GM23338 (cell line): ENCODE measurements around the gene ARL6. TPM values are rescaled to one million over a fixed set of nuclear protein-coding genes. Genes with fewer than 3 reads are reported as not detected.

Source experiments
- ATAC-seq: fragments of 200-7000 bp; cut with Tn5 transposase; 3 replicates; pipeline ENCODE4 v1.9.1; 2020
- DNase-seq: peaks from one replicate; pipeline ENCODE4 v3.0.0-alpha.2; 2015; ENCODE audit warnings: low spot score
- H2AFZ ChIP-seq: fragments of 200-600 bp; sonication (generic); 2 replicates; pipeline ENCODE4 v1.8.0; 2016; ENCODE audit warnings: antibody characterized with exemption, mild to moderate bottlenecking, moderate library complexity
- H3F3A ChIP-seq: fragments of 200-600 bp; sonication (generic); replicated peaks from 2 replicates; pipeline ENCODE4 v1.8.0; 2017; ENCODE audit warnings: antibody characterized with exemption, mixed run types, low read depth
- H3K27ac ChIP-seq: fragments of 200-600 bp; sonication (generic); 2 replicates; pipeline ENCODE4 v1.6.1; 2016; ENCODE audit warnings: low read depth
- H3K27me3 ChIP-seq: fragments of 200-600 bp; sonication (generic); 2 replicates; pipeline ENCODE4 v1.8.0; 2016; ENCODE audit warnings: mild to moderate bottlenecking, mixed run types, moderate library complexity; ENCODE audit not compliant: insufficient read depth
- H3K36me3 ChIP-seq: fragments of 200-600 bp; sonication (generic); 2 replicates; pipeline ENCODE4 v1.8.0; 2016; ENCODE audit warnings: mild to moderate bottlenecking; ENCODE audit not compliant: insufficient read depth
- H3K4me1 ChIP-seq: fragments of 200-600 bp; sonication (generic); 2 replicates; pipeline ENCODE4 v1.8.0; 2016; ENCODE audit warnings: mild to moderate bottlenecking, moderate library complexity; ENCODE audit not compliant: insufficient read depth
- H3K4me2 ChIP-seq: fragments of 200-600 bp; sonication (generic); 2 replicates; pipeline ENCODE4 v1.7.1; 2017; ENCODE audit warnings: mixed run types
- H3K4me3 ChIP-seq: fragments of 200-600 bp; sonication (generic); 2 replicates; pipeline ENCODE4 v1.6.1; 2016; ENCODE audit warnings: mixed run types
- H3K79me2 ChIP-seq: fragments of 200-600 bp; sonication (generic); replicated peaks from 2 replicates; pipeline ENCODE4 v1.8.0; 2017; ENCODE audit warnings: mild to moderate bottlenecking; ENCODE audit not compliant: insufficient read depth
- H3K9me2 ChIP-seq: fragments of 200-600 bp; sonication (generic); 2 replicates; pipeline ENCODE4 v1.8.0; 2017; ENCODE audit not compliant: insufficient read depth
- H4K20me1 ChIP-seq: fragments of 200-600 bp; sonication (generic); replicated peaks from 2 replicates; pipeline ENCODE4 v1.8.0; 2017; ENCODE audit warnings: mild to moderate bottlenecking; ENCODE audit not compliant: insufficient read depth
- H3K27ac Mint-ChIP-seq: 2 replicates; pipeline ENCODE4 v1.8.0; 2020; ENCODE audit warnings: inconsistent platforms, mild to moderate bottlenecking, moderate library complexity, mixed read lengths
- H3K27me3 Mint-ChIP-seq: 3 replicates; pipeline ENCODE4 v1.8.0; 2022; ENCODE audit warnings: low read depth, mild to moderate bottlenecking, moderate library complexity, mixed read lengths, inconsistent platforms; ENCODE audit not compliant: insufficient read depth, poor library complexity
- H3K36me3 Mint-ChIP-seq: 3 replicates; pipeline ENCODE4 v1.8.0; 2021; ENCODE audit warnings: low read depth, mild to moderate bottlenecking, inconsistent platforms, moderate library complexity, mixed read lengths
- H3K4me1 Mint-ChIP-seq: 3 replicates; pipeline ENCODE4 v1.8.0; 2020; ENCODE audit warnings: mild to moderate bottlenecking, inconsistent platforms, mixed read lengths
- H3K4me3 Mint-ChIP-seq: 3 replicates; pipeline ENCODE4 v1.8.0; 2021; ENCODE audit warnings: moderate library complexity, mild to moderate bottlenecking, inconsistent platforms, mixed read lengths
- H3K9me3 Mint-ChIP-seq: 3 replicates; pipeline ENCODE4 v1.8.0; 2020; ENCODE audit warnings: moderate library complexity, mild to moderate bottlenecking, inconsistent platforms, mixed read lengths
- CREB1 ChIP-seq: fragments of 250-450 bp; sonication (Bioruptor Pico); IDR thresholded peaks from 2 replicates; pipeline ENCODE4 v1.5.0; 2020; ENCODE audit warnings: low read depth, mild to moderate bottlenecking, moderate library complexity
- EZH2 ChIP-seq: fragments of 200-600 bp; sonication (generic); IDR thresholded peaks from one replicate; pipeline ENCODE4 v1.8.0; 2017; ENCODE audit warnings: antibody characterized with exemption, mild to moderate bottlenecking, low read depth; ENCODE audit not compliant: unreplicated experiment
- EZH2phosphoT487 ChIP-seq: fragments of 200-600 bp; sonication (generic); IDR thresholded peaks from one replicate; pipeline ENCODE4 v1.8.1; 2018; ENCODE audit warnings: antibody characterized with exemption; ENCODE audit not compliant: unreplicated experiment
- NANOG ChIP-seq: IDR thresholded peaks from 2 replicates; pipeline ENCODE4 v1.6.1; 2016; ENCODE audit warnings: antibody characterized with exemption, borderline replicate concordance
- POLR2AphosphoS5 ChIP-seq: IDR thresholded peaks from 2 replicates; pipeline ENCODE4 v1.6.1; 2016; ENCODE audit warnings: antibody characterized with exemption, low read depth
- STAT1 ChIP-seq: IDR thresholded peaks from one replicate; pipeline ENCODE4 v1.6.1; 2016; ENCODE audit warnings: antibody characterized with exemption; ENCODE audit not compliant: unreplicated experiment
- ZNF114 ChIP-seq: fragments of 250-450 bp; sonication (Bioruptor Pico); IDR thresholded peaks from 2 replicates; pipeline ENCODE4 v1.5.0; 2020; ENCODE audit warnings: mild to moderate bottlenecking, moderate library complexity
- ZNF331 ChIP-seq: fragments of 250-450 bp; sonication (Bioruptor Pico); IDR thresholded peaks from 2 replicates; pipeline ENCODE4 v1.5.0; 2020; ENCODE audit warnings: low read depth, mild to moderate bottlenecking, moderate library complexity
- polyA plus RNA-seq: library from polyadenylated mRNA; unstranded; fragments of >200 nt; fragmentation: Nextera tagmentation; extraction: Ambion mirVana; gene quantifications from 2 replicates; pipeline ENCODE4 v1.2.1, GENCODE V29; 2016
- total RNA-seq: library from RNA; depleted of rRNA; stranded (reverse); fragments of >200 nt; shearing (Covaris generic); gene quantifications from 2 replicates; pipeline ENCODE4 v1.2.3, GENCODE V29; 2014
- TF ChIP-seq, protein P1 (sequence below): IDR thresholded peaks from 2 replicates; pipeline ENCODE4 v1.6.1; 2016; ENCODE audit warnings: antibody characterized with exemption
- TF ChIP-seq, protein P2 (sequence below), 2 experiments: fragments of 200-600 bp in 1 of 2; sonication (generic) in 1 of 2; conservative IDR thresholded peaks; 2 replicates each; pipeline versions ENCODE4 v1.5.1 to v1.6.1; 2016 to 2017; ENCODE audit warnings: antibody characterized with exemption in 2 of 2, low read depth in 2 of 2, mild to moderate bottlenecking in 2 of 2, moderate library complexity in 1 of 2
- TF ChIP-seq, protein P3 (sequence below): fragments of 250-450 bp; sonication (Bioruptor Pico); IDR thresholded peaks from 2 replicates; pipeline ENCODE4 v1.5.0; 2020; ENCODE audit warnings: mild to moderate bottlenecking, moderate library complexity

The ARL6 gene
- total and polyA plus RNA-seq, 2 experiments from 2014 or later: 9.8 to 10.9 TPM

DNA sequence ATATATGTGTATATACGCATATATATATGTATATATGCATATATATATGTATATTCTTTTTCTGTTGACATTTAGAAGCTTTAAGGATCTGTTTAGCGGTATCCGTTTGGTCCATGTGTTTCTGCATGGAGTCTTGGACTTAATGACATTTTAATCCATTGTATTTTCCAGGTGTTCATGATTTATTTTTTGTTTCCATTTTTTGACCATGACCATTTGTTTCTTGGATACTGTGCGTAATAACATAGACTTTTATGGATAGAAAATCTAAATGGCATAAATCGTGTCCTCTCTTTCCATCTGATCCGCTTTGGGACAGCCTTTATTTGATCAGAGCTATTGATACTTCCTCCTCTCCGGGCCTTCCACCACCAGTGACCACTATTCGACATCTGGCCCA is 76.7 kb downstream of the ARL6 start (continued):
- TF ChIP-seq CREB1 (no peak), EZH2 (no peak), POLR2AphosphoS5 (no peak), ZNF114 (CRISPR knock-in tag) (no peak), ZNF331 (CRISPR knock-in tag) (no peak), NANOG (no peak)

DNA sequence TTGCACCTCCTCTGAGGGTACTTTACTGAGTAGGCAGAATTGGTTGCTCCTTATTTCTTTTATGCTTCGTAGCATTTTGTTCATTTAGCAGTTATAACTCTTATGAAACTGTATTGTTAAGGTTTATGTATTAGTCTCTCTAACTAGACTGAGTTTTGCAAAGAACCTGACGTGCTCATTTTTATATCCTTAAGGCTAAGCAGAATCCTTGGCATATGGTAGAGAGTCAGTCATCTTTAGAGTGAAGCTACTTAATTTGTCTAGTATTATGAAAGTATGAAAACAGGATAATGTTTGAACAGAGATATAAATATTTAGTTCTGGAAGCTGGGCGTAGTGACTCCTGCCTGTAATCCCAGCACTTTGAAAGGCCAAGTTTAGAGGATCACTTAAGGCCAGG is 77.4 kb downstream of the ARL6 start:
- no peaks in the 10 kb centered on the region for H3K36me3 ChIP-seq
- no peaks in the 10 kb centered on the region for H4K20me1 ChIP-seq
- no peak for ATAC-seq
- TF ChIP-seq ZNF114 (CRISPR knock-in tag): no peak
- TF ChIP-seq, protein P1, sequence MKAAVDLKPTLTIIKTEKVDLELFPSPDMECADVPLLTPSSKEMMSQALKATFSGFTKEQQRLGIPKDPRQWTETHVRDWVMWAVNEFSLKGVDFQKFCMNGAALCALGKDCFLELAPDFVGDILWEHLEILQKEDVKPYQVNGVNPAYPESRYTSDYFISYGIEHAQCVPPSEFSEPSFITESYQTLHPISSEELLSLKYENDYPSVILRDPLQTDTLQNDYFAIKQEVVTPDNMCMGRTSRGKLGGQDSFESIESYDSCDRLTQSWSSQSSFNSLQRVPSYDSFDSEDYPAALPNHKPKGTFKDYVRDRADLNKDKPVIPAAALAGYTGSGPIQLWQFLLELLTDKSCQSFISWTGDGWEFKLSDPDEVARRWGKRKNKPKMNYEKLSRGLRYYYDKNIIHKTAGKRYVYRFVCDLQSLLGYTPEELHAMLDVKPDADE: no peak
- no peak for TF ChIP-seq EZH2phosphoT487
- no peak for TF ChIP-seq POLR2AphosphoS5
- no peaks in the 10 kb centered on the region for H3K79me2 ChIP-seq
- no peak overlapping the region for H2AFZ ChIP-seq
- Mint-ChIP-seq H3K36me3 (no peaks in the 10 kb centered on the region), H3K4me1 (peaks cover 11% of the 10 kb centered on the region), H3K4me3 (no peak overlapping the region), H3K9me3 (no peaks in the 10 kb centered on the region), H3K27me3 (no peaks in the 10 kb centered on the region), H3K27ac (no peak overlapping the region)
- no peak for DNase-seq
- no peaks in the 10 kb centered on the region for H3K9me2 ChIP-seq
- no peak overlapping the region for H3K4me3 ChIP-seq
- no peaks in the 10 kb centered on the region for H3F3A ChIP-seq
- no peaks in the 10 kb centered on the region for H3K27me3 ChIP-seq
- no peak overlapping the region for H3K27ac ChIP-seq
- no peak overlapping the region for H3K4me2 ChIP-seq
- H3K4me1 ChIP-seq: no peaks in the 10 kb centered on the region

DNA sequence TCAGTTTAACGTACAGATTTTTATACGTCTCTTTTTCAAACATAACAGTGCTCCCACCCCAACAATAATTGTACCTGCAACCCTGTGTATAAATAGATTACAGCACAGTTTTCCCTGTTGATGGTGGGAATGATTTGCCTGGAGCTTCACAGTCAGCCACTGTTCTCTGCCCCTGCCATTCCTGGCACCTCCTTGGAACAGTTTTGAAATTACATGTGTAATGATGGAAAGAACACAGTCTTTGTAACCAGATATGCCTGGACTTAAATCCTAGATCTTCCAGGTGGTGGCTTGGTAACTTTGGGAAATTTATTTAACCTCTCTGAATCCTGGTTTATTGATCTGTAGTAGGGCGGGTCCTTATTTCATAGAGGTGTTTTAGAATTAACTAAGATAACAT is 84.2 kb downstream of the ARL6 start:
- peaks cover 6% of the 10 kb centered on the region for H3K27me3 Mint-ChIP-seq
- H3K4me1 Mint-ChIP-seq: peaks cover 16% of the 10 kb centered on the region
- Histone ChIP-seq H3F3A (no peaks in the 10 kb centered on the region), H3K4me1 (no peaks in the 10 kb centered on the region), H4K20me1 (no peaks in the 10 kb centered on the region), H2AFZ (no peak overlapping the region), H3K27me3 (no peaks in the 10 kb centered on the region), H3K4me3 (no peak overlapping the region), H3K4me2 (no peak overlapping the region), H3K27ac (no peak overlapping the region), H3K36me3 (no peaks in the 10 kb centered on the region), H3K79me2 (0 out of 2 replicates have a peak, but pooled peaks cover 8% of the 10 kb centered on the region), H3K9me2 (peaks cover 3% of the 10 kb centered on the region; the same call in 1 of the 2 replicates)
- H3K36me3 Mint-ChIP-seq: peaks cover 7% of the 10 kb centered on the region
- ATAC-seq (no peak), DNase-seq (no peak)
- H3K4me3 Mint-ChIP-seq: no peak overlapping the region
- H3K9me3 Mint-ChIP-seq: peaks cover 7% of the 10 kb centered on the region; the same call in 1 of the 3 replicates
- no peak overlapping the region for H3K27ac Mint-ChIP-seq
- no peak for TF ChIP-seq STAT1
- TF ChIP-seq NANOG: no peak
- TF ChIP-seq EZH2phosphoT487: no peak
- no peak for TF ChIP-seq ZNF331 (CRISPR knock-in tag)
- TF ChIP-seq, protein P2, sequence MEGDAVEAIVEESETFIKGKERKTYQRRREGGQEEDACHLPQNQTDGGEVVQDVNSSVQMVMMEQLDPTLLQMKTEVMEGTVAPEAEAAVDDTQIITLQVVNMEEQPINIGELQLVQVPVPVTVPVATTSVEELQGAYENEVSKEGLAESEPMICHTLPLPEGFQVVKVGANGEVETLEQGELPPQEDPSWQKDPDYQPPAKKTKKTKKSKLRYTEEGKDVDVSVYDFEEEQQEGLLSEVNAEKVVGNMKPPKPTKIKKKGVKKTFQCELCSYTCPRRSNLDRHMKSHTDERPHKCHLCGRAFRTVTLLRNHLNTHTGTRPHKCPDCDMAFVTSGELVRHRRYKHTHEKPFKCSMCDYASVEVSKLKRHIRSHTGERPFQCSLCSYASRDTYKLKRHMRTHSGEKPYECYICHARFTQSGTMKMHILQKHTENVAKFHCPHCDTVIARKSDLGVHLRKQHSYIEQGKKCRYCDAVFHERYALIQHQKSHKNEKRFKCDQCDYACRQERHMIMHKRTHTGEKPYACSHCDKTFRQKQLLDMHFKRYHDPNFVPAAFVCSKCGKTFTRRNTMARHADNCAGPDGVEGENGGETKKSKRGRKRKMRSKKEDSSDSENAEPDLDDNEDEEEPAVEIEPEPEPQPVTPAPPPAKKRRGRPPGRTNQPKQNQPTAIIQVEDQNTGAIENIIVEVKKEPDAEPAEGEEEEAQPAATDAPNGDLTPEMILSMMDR (conservative IDR thresholded peaks at IDR 0.05; ENCODE audit: low read depth in 2 of 2): no peak
- no peak for TF ChIP-seq POLR2AphosphoS5
- no peak for TF ChIP-seq EZH2
- TF ChIP-seq ZNF114 (CRISPR knock-in tag): no peak
- TF ChIP-seq, protein P3, sequence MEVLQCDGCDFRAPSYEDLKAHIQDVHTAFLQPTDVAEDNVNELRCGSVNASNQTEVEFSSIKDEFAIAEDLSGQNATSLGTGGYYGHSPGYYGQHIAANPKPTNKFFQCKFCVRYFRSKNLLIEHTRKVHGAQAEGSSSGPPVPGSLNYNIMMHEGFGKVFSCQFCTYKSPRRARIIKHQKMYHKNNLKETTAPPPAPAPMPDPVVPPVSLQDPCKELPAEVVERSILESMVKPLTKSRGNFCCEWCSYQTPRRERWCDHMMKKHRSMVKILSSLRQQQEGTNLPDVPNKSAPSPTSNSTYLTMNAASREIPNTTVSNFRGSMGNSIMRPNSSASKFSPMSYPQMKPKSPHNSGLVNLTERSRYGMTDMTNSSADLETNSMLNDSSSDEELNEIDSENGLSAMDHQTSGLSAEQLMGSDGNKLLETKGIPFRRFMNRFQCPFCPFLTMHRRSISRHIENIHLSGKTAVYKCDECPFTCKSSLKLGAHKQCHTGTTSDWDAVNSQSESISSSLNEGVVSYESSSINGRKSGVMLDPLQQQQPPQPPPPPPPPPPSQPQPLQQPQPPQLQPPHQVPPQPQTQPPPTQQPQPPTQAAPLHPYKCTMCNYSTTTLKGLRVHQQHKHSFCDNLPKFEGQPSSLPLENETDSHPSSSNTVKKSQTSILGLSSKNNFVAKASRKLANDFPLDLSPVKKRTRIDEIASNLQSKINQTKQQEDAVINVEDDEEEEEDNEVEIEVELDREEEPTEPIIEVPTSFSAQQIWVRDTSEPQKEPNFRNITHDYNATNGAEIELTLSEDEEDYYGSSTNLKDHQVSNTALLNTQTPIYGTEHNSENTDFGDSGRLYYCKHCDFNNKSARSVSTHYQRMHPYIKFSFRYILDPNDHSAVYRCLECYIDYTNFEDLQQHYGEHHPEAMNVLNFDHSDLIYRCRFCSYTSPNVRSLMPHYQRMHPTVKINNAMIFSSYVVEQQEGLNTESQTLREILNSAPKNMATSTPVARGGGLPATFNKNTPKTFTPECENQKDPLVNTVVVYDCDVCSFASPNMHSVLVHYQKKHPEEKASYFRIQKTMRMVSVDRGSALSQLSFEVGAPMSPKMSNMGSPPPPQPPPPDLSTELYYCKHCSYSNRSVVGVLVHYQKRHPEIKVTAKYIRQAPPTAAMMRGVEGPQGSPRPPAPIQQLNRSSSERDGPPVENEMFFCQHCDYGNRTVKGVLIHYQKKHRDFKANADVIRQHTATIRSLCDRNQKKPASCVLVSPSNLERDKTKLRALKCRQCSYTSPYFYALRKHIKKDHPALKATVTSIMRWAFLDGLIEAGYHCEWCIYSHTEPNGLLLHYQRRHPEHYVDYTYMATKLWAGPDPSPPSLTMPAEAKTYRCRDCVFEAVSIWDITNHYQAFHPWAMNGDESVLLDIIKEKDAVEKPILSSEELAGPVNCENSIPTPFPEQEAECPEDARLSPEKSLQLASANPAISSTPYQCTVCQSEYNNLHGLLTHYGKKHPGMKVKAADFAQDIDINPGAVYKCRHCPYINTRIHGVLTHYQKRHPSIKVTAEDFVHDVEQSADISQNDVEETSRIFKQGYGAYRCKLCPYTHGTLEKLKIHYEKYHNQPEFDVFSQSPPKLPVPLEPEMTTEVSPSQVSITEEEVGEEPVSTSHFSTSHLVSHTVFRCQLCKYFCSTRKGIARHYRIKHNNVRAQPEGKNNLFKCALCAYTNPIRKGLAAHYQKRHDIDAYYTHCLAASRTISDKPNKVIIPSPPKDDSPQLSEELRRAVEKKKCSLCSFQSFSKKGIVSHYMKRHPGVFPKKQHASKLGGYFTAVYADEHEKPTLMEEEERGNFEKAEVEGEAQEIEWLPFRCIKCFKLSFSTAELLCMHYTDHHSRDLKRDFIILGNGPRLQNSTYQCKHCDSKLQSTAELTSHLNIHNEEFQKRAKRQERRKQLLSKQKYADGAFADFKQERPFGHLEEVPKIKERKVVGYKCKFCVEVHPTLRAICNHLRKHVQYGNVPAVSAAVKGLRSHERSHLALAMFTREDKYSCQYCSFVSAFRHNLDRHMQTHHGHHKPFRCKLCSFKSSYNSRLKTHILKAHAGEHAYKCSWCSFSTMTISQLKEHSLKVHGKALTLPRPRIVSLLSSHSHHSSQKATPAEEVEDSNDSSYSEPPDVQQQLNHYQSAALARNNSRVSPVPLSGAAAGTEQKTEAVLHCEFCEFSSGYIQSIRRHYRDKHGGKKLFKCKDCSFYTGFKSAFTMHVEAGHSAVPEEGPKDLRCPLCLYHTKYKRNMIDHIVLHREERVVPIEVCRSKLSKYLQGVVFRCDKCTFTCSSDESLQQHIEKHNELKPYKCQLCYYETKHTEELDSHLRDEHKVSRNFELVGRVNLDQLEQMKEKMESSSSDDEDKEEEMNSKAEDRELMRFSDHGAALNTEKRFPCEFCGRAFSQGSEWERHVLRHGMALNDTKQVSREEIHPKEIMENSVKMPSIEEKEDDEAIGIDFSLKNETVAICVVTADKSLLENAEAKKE: no peak
